HG02642 (cell line): ENCODE data around the gene GCGR.

Source experiments
- ATAC-seq: cut with Tn5 transposase; IDR thresholded peaks from one replicate; pipeline ENCODE4 v1.9.1; 2021; ENCODE audit warnings: mild to moderate bottlenecking; ENCODE audit not compliant: unreplicated experiment, poor library complexity

GCGR gene

DNA sequence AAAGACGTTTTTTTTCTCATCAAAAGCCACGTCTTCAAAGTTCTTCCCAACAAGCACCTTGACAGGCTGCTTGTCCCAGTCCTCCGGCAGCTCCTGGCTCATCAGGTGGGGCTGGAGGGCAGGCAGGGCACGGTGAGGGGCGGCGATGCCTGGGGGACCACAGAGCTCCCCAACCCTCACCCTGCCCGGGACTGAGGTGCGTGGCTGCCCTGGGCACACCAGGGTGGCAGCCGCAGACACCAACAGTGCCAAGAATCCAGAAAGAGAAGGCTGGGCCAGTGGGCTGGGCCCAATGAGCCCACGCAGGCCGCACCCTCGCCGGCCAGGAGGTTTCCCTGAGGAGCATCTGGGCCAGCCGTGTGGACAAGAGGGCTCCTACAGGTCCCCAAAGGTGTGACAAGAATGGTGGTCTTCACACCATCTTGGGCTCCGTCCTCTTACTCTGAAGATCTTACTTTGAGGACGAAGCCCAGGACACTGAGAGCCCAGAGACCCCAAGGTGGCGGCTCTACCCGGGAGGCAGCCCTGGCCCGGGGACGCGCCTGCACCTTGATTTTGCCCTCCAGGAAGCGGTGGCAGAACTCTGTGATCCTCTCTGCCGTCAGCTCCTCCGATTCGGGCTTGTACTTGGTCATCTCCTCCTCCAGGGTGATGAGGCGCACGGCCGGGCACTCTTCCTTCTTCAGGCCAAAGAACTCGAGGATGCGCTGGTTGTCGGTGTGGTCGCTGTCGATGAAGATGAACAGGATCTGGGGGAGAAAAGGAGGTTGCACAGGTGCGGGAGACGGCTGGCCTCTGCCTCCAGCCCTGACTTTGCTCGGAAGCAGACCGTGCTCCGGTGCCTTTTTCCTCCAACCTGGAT is 42.2 kb downstream of the GCGR start:
- no peak for ATAC-seq

DNA sequence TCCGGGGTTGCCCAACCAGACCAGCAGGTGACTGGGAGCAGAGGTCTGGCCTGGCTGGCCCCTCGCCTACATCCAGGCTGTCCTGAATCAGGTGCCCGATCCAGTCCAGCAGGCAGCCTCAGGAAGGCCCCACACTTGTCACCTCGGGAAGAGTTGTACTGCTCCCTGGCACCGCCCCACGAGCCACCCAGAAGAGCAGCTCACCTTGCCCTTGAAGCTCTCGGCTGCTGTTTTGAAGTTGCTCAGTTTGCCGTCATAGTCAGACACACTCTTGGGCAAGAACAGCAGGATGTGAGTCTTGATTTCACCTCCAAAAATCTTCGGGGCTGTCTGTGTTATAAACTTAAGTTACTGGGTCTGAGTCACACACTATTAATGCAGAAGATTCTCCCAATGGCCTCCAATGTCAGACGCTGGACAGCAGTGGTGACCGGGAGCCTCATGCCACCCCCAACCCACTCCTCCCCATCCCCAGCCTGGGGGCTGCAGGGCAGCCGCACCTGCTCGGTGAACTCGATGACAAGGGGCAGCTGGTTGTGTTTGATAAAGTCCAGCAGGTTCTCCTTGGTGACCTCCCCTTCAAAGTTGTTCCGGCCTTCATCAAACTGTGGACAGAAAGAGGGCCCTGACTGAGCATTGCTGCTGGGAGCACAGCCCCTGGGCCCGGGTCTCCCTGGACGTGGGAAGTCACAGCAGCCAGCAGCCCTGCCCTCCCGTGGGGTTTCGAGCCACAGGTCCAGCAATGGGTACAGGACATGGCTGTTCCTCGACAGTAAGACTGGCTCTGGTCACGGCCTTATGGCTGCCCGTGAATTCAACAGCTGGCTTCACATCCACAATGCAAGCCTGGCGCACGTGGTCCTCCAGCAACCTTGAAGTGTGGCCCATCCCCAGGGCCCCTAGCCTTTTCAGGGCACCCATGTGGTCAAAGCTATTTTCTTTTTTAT is 43.1 kb downstream of the GCGR start:
- ATAC-seq, result no peak

DNA sequence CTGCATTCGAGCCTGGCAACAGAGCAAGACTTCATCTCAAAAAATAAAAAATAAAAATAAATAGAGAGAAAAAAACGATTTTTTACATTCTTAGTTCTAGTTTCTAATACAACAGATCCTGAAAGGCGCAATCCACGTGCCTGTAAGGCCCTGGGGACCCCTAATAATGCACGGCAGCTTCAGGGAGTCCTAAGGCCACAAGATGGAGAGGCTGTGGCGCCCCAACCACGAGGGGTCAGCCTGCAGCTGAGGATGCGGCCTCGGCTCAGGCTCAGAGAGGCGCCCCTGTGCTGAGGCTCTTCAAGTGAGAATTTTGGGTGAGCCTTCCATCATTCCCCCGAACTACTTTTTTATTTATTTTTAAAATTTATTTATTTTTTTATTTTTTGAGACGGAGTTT is 45.5 kb downstream of the GCGR start:
- ATAC-seq, result no peak

DNA sequence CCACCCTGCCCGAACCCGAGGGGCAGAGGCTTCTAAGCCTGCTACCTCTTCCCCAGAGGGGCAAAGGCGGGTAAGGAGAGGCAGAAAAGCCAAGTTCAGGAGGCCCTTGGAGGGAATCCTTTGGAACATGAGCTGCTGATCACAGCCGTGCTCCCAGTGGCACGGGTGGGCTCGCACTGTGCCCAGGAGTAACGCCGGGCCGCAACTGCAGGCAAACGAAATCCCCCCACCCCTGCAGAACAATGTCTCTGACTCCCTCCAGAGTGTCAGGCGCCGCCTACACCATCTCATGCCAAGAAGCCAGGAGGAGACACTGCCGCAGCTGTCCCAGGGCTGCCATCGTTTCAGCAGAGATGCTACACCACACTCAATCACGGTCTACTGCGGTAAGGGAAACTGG is 47.5 kb downstream of the GCGR start:
- no peak for ATAC-seq

DNA sequence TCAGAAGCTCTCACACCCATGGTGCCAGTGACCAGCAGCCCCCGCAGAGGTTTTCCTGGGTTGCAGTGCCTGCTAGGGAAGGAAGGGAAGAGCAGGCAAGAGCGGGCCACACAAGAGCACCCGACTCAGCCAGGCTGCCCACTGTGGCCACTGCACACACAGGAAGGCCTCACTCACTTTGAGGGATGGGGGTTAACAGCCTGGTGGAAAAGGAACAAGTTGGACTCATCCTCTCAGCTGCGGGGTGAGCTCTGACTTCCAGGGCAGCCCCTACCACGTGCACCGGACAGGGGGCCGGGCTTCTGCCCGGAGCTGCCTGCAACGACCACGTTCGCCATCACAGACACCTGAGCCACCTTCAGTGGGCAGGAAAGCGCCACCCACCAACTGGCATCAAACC is 48.3 kb downstream of the GCGR start:
- no peak for ATAC-seq

DNA sequence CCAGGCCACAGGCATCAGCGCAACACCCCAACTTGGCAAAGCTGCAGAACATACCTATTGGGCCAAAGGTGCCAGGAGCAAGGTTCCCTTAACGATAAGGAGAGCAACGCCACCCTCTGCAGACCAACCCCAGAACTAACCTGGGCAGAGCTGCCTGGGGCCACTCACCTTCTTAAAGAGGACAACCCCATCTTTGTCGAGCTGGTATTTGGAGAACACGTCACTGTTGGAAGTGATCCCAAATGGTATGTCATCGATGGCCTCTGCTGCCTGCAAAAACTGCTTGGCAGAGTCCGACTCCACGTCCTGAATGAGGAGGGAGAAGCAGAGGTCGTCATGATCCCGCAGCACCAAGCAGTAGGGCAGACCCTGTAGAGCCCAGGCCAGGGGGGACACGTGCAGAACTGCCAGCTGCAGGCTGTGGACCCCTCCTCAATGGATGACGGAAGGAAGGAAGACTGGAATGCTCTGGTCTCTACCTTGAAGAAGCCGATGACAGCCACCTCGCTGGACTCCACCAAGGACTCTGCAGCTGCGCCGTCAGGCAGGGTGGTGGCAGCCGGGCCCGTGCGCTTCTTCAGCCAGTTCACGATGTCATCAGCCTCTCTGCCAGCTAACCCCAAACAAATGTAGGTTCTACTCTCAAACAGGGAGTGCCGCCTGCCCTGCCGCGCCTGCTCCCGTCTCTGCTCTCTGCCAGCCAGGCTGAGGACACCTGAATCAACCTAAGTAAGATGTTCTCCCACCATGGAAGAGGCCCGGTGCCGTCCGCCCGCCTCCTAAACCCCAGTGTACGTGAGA is 51.2 kb downstream of the GCGR start:
- ATAC-seq, result no peak

DNA sequence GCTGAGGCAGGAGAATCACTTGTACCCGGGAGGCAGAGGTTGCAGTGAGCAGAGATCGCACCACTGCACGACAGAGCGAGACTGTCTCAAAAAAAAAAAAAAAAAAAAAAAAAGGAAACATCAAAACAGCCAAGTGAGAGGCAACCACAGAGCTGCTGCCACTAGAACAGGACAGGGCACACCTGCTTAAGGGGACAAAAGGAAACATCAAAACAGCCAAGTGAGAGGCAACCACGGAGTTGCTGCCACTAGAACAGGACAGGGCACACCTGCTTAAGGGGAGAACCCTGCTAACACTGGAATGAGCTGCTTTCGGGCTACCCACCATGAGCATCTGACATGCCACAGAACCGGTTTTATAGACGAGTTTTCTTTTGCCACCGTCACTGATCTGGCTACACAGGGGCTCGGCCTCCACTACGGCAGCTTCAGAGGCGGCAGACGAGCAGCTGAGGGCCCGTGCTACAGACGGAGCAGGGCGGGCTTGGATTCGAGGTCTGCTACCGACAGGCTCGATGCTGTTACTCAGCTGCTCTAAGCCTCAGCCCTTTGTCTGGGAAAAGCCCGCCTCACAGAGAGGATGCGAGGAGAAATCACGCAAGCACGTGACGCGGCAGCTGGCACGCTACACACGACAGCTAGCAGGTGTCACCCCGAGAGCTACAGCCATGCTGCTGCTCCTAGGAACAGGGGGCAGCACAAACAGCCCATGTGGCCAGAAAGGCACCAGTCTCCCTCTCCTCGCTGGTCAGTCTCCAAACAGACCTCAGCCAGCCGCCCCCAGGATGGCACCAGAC is 54.4 kb downstream of the GCGR start:
- ATAC-seq, result no peak

DNA sequence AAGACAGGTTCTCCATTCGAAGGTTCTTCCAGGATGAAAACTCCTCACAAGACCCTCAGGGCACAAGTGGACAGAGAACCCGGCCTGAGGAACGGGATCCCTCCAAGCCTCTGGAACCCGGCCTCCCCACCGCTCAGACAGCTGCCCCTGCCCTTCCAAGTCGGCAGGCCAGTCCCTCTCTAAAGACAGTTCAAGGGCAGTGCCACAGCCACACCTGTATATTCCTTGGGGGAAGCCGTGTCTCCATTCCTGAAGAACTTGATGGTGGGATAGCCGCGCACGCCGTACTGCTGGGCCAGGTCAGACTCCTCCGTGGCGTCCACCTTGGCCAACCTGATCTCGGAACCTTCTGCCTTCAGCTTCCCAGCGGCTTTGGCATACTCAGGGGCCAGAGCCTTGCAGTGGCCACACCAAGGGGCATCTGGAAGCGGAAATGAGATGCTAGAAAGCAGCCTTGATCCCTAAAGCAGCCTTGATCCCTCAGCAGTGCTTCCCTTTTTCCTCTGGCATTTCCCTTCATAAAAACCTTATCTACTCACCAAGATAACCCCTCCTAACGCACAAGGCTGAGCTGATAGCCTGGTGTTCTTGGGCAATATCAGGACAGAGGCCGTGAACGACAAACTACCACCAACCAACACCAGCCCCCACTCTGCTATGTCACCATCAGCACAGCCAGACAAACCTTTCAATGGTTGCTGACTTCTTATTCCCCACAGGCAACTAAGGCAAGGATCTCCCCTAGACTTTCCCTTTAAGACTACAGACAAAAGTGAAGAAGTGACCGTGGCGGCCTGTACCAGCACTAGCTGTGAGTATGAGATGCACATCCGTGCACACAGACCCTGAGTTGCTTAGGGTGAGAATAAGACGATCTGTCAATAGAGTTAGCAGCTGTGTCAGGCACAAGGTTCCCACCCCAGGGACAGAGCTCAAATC is 55.3 kb downstream of the GCGR start:
- ATAC-seq, result no peak

DNA sequence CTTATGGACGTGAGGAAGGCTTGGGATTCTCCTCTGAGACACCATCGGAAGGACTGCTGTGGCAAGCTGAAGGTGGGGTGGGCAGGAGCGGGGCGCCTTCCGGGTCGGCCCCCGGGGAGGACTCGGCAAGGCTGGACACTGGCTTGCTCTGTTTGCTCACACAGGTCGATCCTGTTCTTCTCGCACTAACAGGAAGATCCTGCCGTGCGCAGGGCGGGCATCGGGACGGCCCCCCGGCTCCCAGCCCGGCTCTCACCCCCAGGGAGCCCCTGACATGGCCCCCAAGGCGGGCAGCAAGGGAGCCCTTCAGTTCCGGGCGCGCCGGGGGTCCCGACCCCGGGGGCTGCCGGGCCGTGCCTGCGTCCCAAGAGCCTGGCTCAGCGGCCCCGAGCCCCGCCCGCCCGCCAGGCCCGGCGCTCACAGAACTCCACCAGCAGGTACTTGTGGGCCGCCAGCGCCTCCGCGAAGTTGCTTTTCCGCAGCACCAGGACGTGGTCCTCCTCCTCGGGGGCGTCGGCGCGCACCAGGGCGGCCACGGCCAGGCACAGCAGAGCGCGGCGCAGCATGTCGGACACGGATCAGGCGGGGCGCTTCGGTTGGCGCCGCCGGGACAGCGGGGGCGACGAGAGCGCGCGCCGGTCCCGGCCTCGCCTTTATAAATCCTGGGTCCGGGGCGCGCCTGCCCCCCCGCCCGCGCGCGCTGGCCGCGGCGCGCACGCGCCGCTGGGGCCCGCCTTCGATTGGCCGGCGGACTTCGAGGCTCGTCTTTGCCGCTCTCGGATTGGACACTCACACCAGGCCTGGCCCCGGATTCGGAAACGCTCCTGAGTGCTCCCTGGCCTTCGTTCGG is 56.2 kb downstream of the GCGR start, which contains the start of gene P4HB:
TSS of gene P4HB (minus strand) at position 630 of the 850 bp plus-strand sequence. CDS start at position 566, 64 bp downstream.
- peak; percentile 78 for ATAC-seq

DNA sequence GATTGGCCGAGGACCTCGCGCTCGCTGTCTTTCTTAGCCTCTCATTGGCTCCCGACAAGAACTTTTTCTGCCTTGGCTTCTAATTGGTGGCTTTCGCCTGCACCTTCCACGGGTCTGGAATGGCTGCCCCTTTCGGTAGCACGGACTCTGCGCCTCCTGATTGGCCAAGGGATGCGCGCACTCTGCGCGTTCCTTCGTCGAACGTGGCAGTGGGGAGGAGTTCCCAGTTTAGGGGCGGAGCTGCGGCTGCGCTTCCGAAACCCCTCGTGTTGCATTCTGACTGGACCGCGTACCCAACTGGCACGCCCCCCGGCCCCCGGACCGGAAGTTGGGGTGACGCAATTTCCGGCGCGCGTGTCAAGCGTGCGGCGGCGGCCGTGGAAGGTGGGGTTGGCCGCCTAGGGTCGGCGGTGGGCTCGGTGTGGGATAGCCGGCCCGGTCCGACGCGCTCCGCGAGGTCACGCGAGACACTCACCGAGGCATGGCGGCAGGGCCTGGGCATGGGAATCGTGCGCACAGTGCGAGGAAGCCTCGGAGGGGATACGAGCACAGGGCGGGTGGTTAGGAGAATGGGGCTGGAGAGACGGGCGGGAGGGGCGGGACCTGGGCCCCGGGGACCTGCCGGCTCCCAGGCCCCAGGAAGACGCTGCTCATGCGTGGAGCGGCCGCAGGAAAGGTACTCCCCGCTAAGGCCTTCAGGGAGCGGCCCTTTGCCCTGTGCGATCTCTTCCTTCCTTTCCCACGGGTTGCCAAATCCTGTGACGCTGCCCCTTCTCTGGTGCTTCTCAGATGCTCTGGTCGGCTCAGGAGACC is 57.0 kb downstream of the GCGR start:
- peak; percentile 81 for ATAC-seq

DNA sequence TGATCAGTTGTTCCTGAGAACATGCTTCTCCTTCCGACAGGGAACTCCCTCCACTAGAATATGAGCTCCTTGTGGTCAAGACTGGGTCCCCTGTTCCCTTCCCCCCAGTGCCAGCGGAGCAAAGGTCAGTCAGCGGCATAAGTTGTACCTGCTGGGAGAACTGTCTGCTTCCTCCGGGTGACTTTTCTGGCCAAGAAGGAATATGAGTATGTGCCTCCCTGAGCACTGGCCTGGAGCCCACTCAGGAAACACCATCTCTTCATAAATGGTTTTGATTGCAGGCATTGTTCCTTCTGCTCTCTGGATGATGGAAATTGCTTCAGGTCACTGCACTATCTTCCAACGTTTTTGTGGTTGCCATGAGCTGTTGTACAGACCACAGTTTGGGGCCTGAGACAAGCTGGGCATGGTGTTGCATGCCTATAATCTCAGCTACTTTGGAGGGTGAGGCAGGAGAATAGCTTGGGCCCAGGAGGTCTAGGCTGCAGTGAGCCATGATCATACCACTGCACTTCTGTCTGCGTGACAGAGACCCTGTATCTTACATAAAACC is 59.2 kb downstream of the GCGR start:
- ATAC-seq, result no peak
